Measurements from ENCODE around the gene ZNF276. TPM values are rescaled to one million over a fixed set of nuclear protein-coding genes. Genes with fewer than 3 reads are reported as not detected.
"Not testable (repeated sequence)": the region's sequence is repeated elsewhere in the genome, so short reads cannot be mapped to it uniquely, and the experiment has no call there.

Gene ZNF276
- total RNA-seq, 2 donors from 2014 or later, result 25.0 to 34.1 TPM

DNA sequence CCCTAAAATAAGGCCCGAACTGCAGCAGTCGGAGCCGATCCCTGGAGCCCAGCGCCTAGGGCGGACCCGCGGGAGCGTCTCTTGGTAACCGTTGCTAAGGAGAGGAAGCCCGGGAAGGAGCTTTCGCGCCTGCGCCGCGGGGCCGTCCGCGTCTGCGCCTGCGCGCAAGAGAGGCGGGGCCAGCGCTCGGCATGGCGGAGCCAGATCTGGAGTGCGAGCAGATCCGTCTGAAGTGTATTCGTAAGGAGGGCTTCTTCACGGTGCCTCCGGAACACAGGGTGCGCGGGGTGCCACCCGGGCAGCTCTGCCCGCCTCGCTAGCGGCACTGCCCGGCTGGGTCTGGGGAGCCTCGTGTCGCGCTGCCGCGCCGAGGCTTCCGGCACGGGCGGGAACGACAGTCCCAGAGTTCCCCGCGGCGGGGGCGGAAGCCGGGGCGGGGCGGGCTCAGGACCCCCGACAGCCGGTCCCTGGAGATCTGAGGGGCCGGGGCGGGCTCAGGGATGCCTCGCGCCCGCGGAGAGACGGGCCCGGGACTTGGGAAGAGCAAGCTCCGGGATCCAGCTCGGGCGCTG is 34.7 kb upstream of the ZNF276 start, which contains the start of gene CDK10:
TSS of gene CDK10 (plus strand) at position 170 of the 572 bp plus-strand sequence. CDS start at position 192, 22 bp downstream.
- Histone ChIP-seq H3K36me3 (peaks cover 5% of the 10 kb centered on the region), H3K4me1 (ENCODE audit: control insufficient read depth in 1 of 2, low read depth in 2 of 2) (peaks cover 5 to 8% of the 10 kb centered on the region in 2 donors), H3K27me3 (replicated peaks; ENCODE audit: insufficient read depth) (no peaks in the 10 kb centered on the region), H3K4me3 (peak within 1 kb of the TSS; percentile 99), H3K27ac (peak within 1 kb of the TSS; percentile 63 to 79), H3K9me3 (no peaks in the 10 kb centered on the region)
- TF ChIP-seq, protein P1, sequence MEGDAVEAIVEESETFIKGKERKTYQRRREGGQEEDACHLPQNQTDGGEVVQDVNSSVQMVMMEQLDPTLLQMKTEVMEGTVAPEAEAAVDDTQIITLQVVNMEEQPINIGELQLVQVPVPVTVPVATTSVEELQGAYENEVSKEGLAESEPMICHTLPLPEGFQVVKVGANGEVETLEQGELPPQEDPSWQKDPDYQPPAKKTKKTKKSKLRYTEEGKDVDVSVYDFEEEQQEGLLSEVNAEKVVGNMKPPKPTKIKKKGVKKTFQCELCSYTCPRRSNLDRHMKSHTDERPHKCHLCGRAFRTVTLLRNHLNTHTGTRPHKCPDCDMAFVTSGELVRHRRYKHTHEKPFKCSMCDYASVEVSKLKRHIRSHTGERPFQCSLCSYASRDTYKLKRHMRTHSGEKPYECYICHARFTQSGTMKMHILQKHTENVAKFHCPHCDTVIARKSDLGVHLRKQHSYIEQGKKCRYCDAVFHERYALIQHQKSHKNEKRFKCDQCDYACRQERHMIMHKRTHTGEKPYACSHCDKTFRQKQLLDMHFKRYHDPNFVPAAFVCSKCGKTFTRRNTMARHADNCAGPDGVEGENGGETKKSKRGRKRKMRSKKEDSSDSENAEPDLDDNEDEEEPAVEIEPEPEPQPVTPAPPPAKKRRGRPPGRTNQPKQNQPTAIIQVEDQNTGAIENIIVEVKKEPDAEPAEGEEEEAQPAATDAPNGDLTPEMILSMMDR (IDR thresholded peaks at IDR 0.05), result no peak
- ATAC-seq (ENCODE audit: insufficient number of reproducible peaks, low FRiP score, low read depth) (peak; percentile 90), DNase-seq (ENCODE audit: low spot score) (peak; percentile 45)

GRCh38 chr16:89687092-89687940 is 34.0 kb upstream of the ZNF276 start:
- peaks cover 9% of the 10 kb centered on the region for H3K36me3 ChIP-seq
- peaks cover 5 to 8% of the 10 kb centered on the region in 2 donors for H3K4me1 ChIP-seq (ENCODE audit: control insufficient read depth in 1 of 2, low read depth in 2 of 2)
- ATAC-seq (ENCODE audit: insufficient number of reproducible peaks, low FRiP score, low read depth) (no peak), DNase-seq (ENCODE audit: low spot score) (no peak)
- peak overlapping the region; percentile 63 to 79 for H3K27ac ChIP-seq
- TF ChIP-seq, protein P1 (IDR thresholded peaks at IDR 0.05), result no peak
- no peaks in the 10 kb centered on the region for H3K9me3 ChIP-seq
- peak overlapping the region; percentile 99 for H3K4me3 ChIP-seq
- H3K27me3 ChIP-seq (replicated peaks; ENCODE audit: insufficient read depth), result no peaks in the 10 kb centered on the region

DNA sequence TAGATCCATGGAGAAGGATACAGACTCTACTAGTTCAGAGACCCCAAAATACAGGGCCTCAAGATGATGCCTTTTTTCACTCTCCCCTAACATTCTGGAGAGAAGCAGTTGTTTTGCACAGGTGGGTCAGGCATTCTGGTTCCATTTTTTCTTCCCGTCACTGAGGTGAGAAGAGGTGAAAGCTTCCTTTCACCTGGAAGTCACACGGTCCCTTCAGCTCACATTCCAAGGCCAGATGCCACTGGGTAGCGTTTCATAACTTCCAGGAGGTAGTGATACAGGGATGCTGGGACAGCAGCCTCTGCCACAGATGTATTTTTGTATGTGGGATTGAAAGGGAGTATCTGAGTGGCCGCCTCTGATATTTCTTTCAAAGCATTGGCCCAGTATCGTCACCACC is 32.9 kb upstream of the ZNF276 start:
- Histone ChIP-seq H3K27me3 (replicated peaks; ENCODE audit: insufficient read depth) (no peaks in the 10 kb centered on the region), H3K9me3 (no peaks in the 10 kb centered on the region), H3K4me1 (ENCODE audit: control insufficient read depth in 1 of 2, low read depth in 2 of 2) (peaks cover 5 to 8% of the 10 kb centered on the region in 2 donors), H3K27ac (no peak overlapping the region), H3K4me3 (no peak overlapping the region), H3K36me3 (peaks cover 14% of the 10 kb centered on the region)
- TF ChIP-seq, protein P1 (IDR thresholded peaks at IDR 0.05), result no peak
- DNase-seq (ENCODE audit: low spot score) (no peak), ATAC-seq (ENCODE audit: insufficient number of reproducible peaks, low FRiP score, low read depth) (no peak)

DNA sequence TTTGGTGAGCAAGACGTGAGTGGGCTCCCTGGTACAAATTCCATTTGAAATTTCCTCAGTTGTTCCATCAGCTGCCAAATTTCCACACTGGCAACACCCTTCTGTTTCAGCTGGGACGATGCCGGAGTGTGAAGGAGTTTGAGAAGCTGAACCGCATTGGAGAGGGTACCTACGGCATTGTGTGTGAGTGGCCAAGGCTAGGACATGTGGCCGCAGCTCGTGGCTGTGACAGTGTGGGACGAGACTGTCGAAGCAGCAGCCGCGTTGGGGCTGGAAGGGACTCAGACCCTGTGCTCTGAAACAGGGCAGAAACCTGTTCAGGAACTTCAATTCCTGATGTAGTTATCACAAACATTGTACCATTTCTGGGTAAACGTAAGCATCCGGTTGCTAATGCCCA is 32.2 kb upstream of the ZNF276 start:
- Histone ChIP-seq H3K36me3 (peaks cover 14% of the 10 kb centered on the region), H3K27me3 (replicated peaks; ENCODE audit: insufficient read depth) (no peaks in the 10 kb centered on the region)
- no peak for ATAC-seq (ENCODE audit: insufficient number of reproducible peaks, low FRiP score, low read depth)

GRCh38 chr16:89689621-89690020 is 31.7 kb upstream of the ZNF276 start:
- not testable (repeated sequence) for ATAC-seq (ENCODE audit: insufficient number of reproducible peaks, low FRiP score, low read depth); DNase-seq (ENCODE audit: low spot score); H3K4me1 ChIP-seq (ENCODE audit: control insufficient read depth in 1 of 2, low read depth in 2 of 2); H3K4me3 ChIP-seq; H3K27ac ChIP-seq; H3K27me3 ChIP-seq (replicated peaks; ENCODE audit: insufficient read depth); H3K9me3 ChIP-seq
- H3K36me3 ChIP-seq, result peaks cover 14% of the 10 kb centered on the region

More for the DNA sequence above, 32.2 kb upstream of the ZNF276 start:
- H3K9me3 ChIP-seq, result no peaks in the 10 kb centered on the region
- H3K4me1 ChIP-seq (ENCODE audit: control insufficient read depth in 1 of 2, low read depth in 2 of 2), result peaks cover 5 to 8% of the 10 kb centered on the region in 2 donors
- H3K4me3 ChIP-seq, result no peak overlapping the region
- H3K27ac ChIP-seq, result no peak overlapping the region
- no peak for DNase-seq (ENCODE audit: low spot score)
- TF ChIP-seq, protein P1 (IDR thresholded peaks at IDR 0.05), result no peak
